IMR-90 (cell line): ENCODE measurements around the gene CYP3A4. TPM values are rescaled to one million over a fixed set of nuclear protein-coding genes. Genes with fewer than 3 reads are reported as not detected.

ENCODE experiments used
- ATAC-seq: fragments of 200-7000 bp; cut with Tn5 transposase; 2 replicates; pipeline ENCODE4 v1.9.1; 2020; ENCODE audit warnings: low read depth, mild to moderate bottlenecking, moderate library complexity
- BruUV-seq: library from RNA; stranded (reverse); fragments of 400-500 nt; replicated peaks from 2 replicates; lab custom pipeline; 2021; lab: Mats Ljungman, UMichigan
- CTCF ChIA-PET: fragments of 300-600 bp; formaldehyde crosslinking; extraction: SDS; loops from one replicate; lab custom pipeline; 2021; ENCODE audit warnings: antibody characterized with exemption; lab: Yijun Ruan, JAX
- POLR2A ChIA-PET: fragments of 300-600 bp; sonication (Branson Sonifier 250); formaldehyde crosslinking; loops from one replicate; lab custom pipeline; 2022; ENCODE audit warnings: antibody characterized with exemption; ENCODE audit not compliant: unreplicated experiment; lab: Charles Lee
- DNase-seq: peaks from one replicate; pipeline ENCODE4 v3.0.0; 2013
- H2AFZ ChIP-seq: replicated peaks from 2 replicates; pipeline ENCODE3; 2013; ENCODE audit warnings: low read length, mild to moderate bottlenecking; ENCODE audit not compliant: poor library complexity
- H2AK5ac ChIP-seq: 2 replicates; pipeline ENCODE4 v1.6.1; 2013; ENCODE audit warnings: low read depth, low read length, inconsistent platforms
- H2AK9ac ChIP-seq: replicated peaks from 2 replicates; pipeline ENCODE3; 2013; ENCODE audit warnings: mild to moderate bottlenecking, low read depth, low read length, moderate library complexity; ENCODE audit not compliant: poor library complexity
- H2BK120ac ChIP-seq: 2 replicates; pipeline ENCODE4 v1.6.1; 2013; ENCODE audit warnings: low read depth, low read length, inconsistent platforms
- H2BK15ac ChIP-seq: 3 replicates; pipeline ENCODE4 v1.6.1; 2013; ENCODE audit warnings: low read depth, low read length, inconsistent platforms
- H2BK20ac ChIP-seq: 2 replicates; pipeline ENCODE4 v1.6.1; 2013; ENCODE audit warnings: low read depth, mild to moderate bottlenecking, inconsistent platforms, low read length, moderate library complexity
- H2BK5ac ChIP-seq: 2 replicates; pipeline ENCODE4 v1.6.1; 2013; ENCODE audit warnings: mild to moderate bottlenecking, low read depth, low read length, inconsistent platforms; ENCODE audit not compliant: poor library complexity, severe bottlenecking
- H3K14ac ChIP-seq: replicated peaks from 2 replicates; pipeline ENCODE4 v1.6.1; 2013; ENCODE audit warnings: low read depth, low read length, inconsistent platforms
- H3K18ac ChIP-seq: 2 replicates; pipeline ENCODE4 v1.6.1; 2013; ENCODE audit warnings: low read depth, low read length, control low read depth
- H3K23ac ChIP-seq: 2 replicates; pipeline ENCODE4 v1.6.1; 2013; ENCODE audit warnings: low read depth, low read length, inconsistent platforms
- H3K27ac ChIP-seq: 2 replicates; pipeline ENCODE4 v1.5.1; 2013; ENCODE audit warnings: mild to moderate bottlenecking, control low read depth, low read length; ENCODE audit not compliant: insufficient read depth
- H3K27me3 ChIP-seq: 2 replicates; pipeline ENCODE4 v1.6.1; 2013; ENCODE audit warnings: low read length; ENCODE audit not compliant: control insufficient read depth, insufficient read depth
- H3K36me3 ChIP-seq: 2 replicates; pipeline ENCODE4 v1.6.1; 2013; ENCODE audit warnings: low read length, mixed read lengths; ENCODE audit not compliant: control insufficient read depth, insufficient read depth
- H3K4ac ChIP-seq: 2 replicates; pipeline ENCODE4 v1.6.1; 2013; ENCODE audit warnings: low read depth, low read length, inconsistent platforms
- H3K4me1 ChIP-seq: 2 replicates; pipeline ENCODE4 v1.6.1; 2013; ENCODE audit warnings: low read length, mixed read lengths; ENCODE audit not compliant: control insufficient read depth, insufficient read depth
- H3K4me2 ChIP-seq: 2 replicates; pipeline ENCODE4 v1.6.1; 2013; ENCODE audit warnings: low read depth, mild to moderate bottlenecking, control low read depth, low read length, moderate library complexity
- H3K4me3 ChIP-seq: 2 replicates; pipeline ENCODE4 v1.5.1; 2013; ENCODE audit warnings: low read depth, mild to moderate bottlenecking, control low read depth, low read length, moderate library complexity; ENCODE audit not compliant: insufficient read depth
- H3K56ac ChIP-seq: 2 replicates; pipeline ENCODE4 v1.6.1; 2013; ENCODE audit warnings: low read length, inconsistent platforms; ENCODE audit not compliant: insufficient read depth; ENCODE audit errors: extremely low read depth
- H3K79me1 ChIP-seq, 2 experiments: 2 replicates each; pipeline ENCODE4 v1.6.1; 2013; ENCODE audit warnings: low read length in 2 of 2, inconsistent platforms in 1 of 2, low read depth in 1 of 2
- H3K9ac ChIP-seq: 2 replicates; pipeline ENCODE4 v1.6.1; 2013; ENCODE audit warnings: low read depth, low read length, control low read depth
- H3K9me1 ChIP-seq: 2 replicates; pipeline ENCODE4 v1.6.1; 2013; ENCODE audit warnings: low read length, inconsistent platforms; ENCODE audit not compliant: insufficient read depth
- H3K9me3 ChIP-seq: 2 replicates; pipeline ENCODE4 v1.6.1; 2013; ENCODE audit warnings: low read length; ENCODE audit not compliant: control insufficient read depth, insufficient read depth
- H4K20me1 ChIP-seq: 2 replicates; pipeline ENCODE4 v1.6.1; 2013; ENCODE audit warnings: low read length, inconsistent platforms; ENCODE audit not compliant: insufficient read depth
- H4K5ac ChIP-seq: 2 replicates; pipeline ENCODE4 v1.6.1; 2013; ENCODE audit warnings: mild to moderate bottlenecking, low read depth, low read length, control low read depth
- H4K8ac ChIP-seq, 2 experiments: 2 replicates each; pipeline ENCODE4 v1.6.1; 2013; ENCODE audit warnings: low read depth in 2 of 2, low read length in 2 of 2, control low read depth in 1 of 2, inconsistent platforms in 1 of 2
- H4K91ac ChIP-seq: 2 replicates; pipeline ENCODE4 v1.6.1; 2013; ENCODE audit warnings: low read depth, low read length, inconsistent platforms; ENCODE audit not compliant: insufficient read depth
- BHLHE40 ChIP-seq: fragments of 150-350 bp; IDR thresholded peaks from 2 replicates; pipeline ENCODE4 v1.6.1; 2016; ENCODE audit warnings: mild to moderate bottlenecking, low read depth, low read length
- CEBPB ChIP-seq: IDR thresholded peaks from 2 replicates; pipeline ENCODE4 v1.6.1; 2012; ENCODE audit warnings: low read depth, low read length, improper control_type of control experiment
- CHD1 ChIP-seq: IDR thresholded peaks from 2 replicates; pipeline ENCODE4 v1.6.1; 2012; ENCODE audit warnings: low read depth, low read length, improper control_type of control experiment
- FOS ChIP-seq: fragments of 150-350 bp; IDR thresholded peaks from 2 replicates; pipeline ENCODE4 v1.6.1; 2016; ENCODE audit warnings: low read depth, low read length
- MAFK ChIP-seq: IDR thresholded peaks from 2 replicates; pipeline ENCODE4 v1.6.1; 2012; ENCODE audit warnings: low read depth, low read length, improper control_type of control experiment
- MAZ ChIP-seq: IDR thresholded peaks from 2 replicates; pipeline ENCODE4 v1.6.1; 2012; ENCODE audit warnings: low read depth, mild to moderate bottlenecking, low read length, improper control_type of control experiment, moderate library complexity, borderline replicate concordance
- MXI1 ChIP-seq: IDR thresholded peaks from 2 replicates; pipeline ENCODE4 v1.6.1; 2012; ENCODE audit warnings: low read depth, mild to moderate bottlenecking, low read length, moderate library complexity, borderline replicate concordance
- NFE2L2 ChIP-seq: fragments of 150-350 bp; IDR thresholded peaks from 2 replicates; pipeline ENCODE4 v1.6.1; 2016; ENCODE audit warnings: low read depth, mild to moderate bottlenecking, low read length
- POLR2A ChIP-seq: IDR thresholded peaks from 2 replicates; pipeline ENCODE4 v1.6.1; 2012; ENCODE audit warnings: mild to moderate bottlenecking, low read depth, low read length
- RAD21 ChIP-seq: IDR thresholded peaks from 2 replicates; pipeline ENCODE4 v1.6.1; 2012; ENCODE audit warnings: low read length, improper control_type of control experiment
- RCOR1 ChIP-seq: IDR thresholded peaks from 2 replicates; pipeline ENCODE4 v1.6.1; 2012; ENCODE audit warnings: mild to moderate bottlenecking, low read length, improper control_type of control experiment; ENCODE audit not compliant: insufficient replicate concordance
- RFX5 ChIP-seq: IDR thresholded peaks from 2 replicates; pipeline ENCODE4 v1.8.0; 2012; ENCODE audit warnings: low read depth, mild to moderate bottlenecking, low read length, moderate library complexity
- SMC3 ChIP-seq: fragments of 150-350 bp; IDR thresholded peaks from 2 replicates; pipeline ENCODE4 v1.6.1; 2016; ENCODE audit warnings: low read depth, mild to moderate bottlenecking, antibody characterized with exemption, low read length, moderate library complexity
- dilution Hi-C: fragments of 300-500 bp; cut with HindIII; formaldehyde crosslinking; loops from one replicate; pipeline ENCODE4 v1.14.3; 2018; ENCODE audit warnings: low sequenced_read_pairs; ENCODE audit not compliant: unreplicated experiment
- in situ Hi-C: fragments of 300-500 bp; cut with MboI; formaldehyde crosslinking; loops from 3 replicates; pipeline ENCODE4 v1.14.3; 2019; ENCODE audit warnings: low sequenced_read_pairs, inconsistent platforms, mixed read lengths
- intact Hi-C: fragments of 100-400 bp; cut with micrococcal nuclease; formaldehyde crosslinking; loops from 2 replicates; pipeline ENCODE4 v1.10.0; 2022
- polyA plus RNA-seq, 3 experiments: library from polyadenylated mRNA; depleted of rRNA; stranded (reverse); fragments of >200 nt; gene quantifications; 2 replicates each; pipeline ENCODE4 v1.2.3, GENCODE V29; 2012; ENCODE audit warnings: low replicate concordance in 1 of 3
- total RNA-seq: library from RNA; depleted of rRNA; stranded (reverse); fragments of >200 nt; gene quantifications from 2 replicates; pipeline ENCODE4 v1.2.3, GENCODE V29; 2012
- TF ChIP-seq, protein P1 (sequence below): fragments of 150-350 bp; IDR thresholded peaks from 2 replicates; pipeline ENCODE4 v1.6.1; 2016; ENCODE audit warnings: low read depth, mild to moderate bottlenecking, low read length, moderate library complexity, borderline replicate concordance
- TF ChIP-seq, protein P2 (sequence below): conservative IDR thresholded peaks from 2 replicates; pipeline ENCODE4 v1.5.1; 2012; ENCODE audit warnings: mild to moderate bottlenecking, low read depth, low read length, improper control_type of control experiment
- TF ChIP-seq, protein P3 (sequence below): fragments of 150-350 bp; IDR thresholded peaks from 2 replicates; pipeline ENCODE4 v1.6.1; 2017; ENCODE audit warnings: mild to moderate bottlenecking, antibody characterized with exemption, low read length, low read depth

CYP3A4 gene
- total and polyA plus RNA-seq, 2 of the 4 experiments (the other 2 are of a cell fraction) = not detected

DNA sequence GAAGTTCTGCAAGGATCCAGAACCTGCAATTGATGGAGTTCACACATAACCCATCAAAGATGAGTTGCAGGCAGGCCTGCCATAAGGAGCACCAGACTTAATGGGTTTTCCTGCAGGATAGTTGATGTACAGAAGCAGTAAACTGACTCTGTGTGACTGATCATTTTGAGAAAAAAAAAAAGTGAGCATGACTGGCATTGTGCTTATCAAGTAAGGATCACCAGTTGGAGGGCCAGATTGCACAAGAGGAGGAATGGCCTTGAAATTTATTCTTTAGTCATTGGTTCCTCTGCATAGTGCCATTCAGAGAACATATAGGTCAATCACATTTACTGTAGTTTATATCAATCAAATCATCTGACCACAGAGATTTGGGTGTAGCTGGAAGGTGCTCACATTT, 47.6 kb upstream of the CYP3A4 start:
- no peak overlapping the region for H4K5ac ChIP-seq
- no peak overlapping the region for H2BK5ac ChIP-seq
- no TSS peak for BruUV-seq
- no peak overlapping the region for H2BK120ac ChIP-seq
- no peak overlapping the region for H3K4ac ChIP-seq
- H2AFZ ChIP-seq = no peak overlapping the region
- ChIA-PET POLR2A (no interaction called here), CTCF (no interaction called here)
- no peak overlapping the region for H3K4me3 ChIP-seq
- H4K8ac ChIP-seq = no peak overlapping the region
- no peak overlapping the region for H2BK15ac ChIP-seq
- H4K20me1 ChIP-seq = no peaks in the 10 kb centered on the region
- DNase-seq = no peak
- no peaks in the 10 kb centered on the region for H3K4me1 ChIP-seq
- no peaks in the 10 kb centered on the region for H3K36me3 ChIP-seq
- H4K91ac ChIP-seq = no peak overlapping the region
- H3K79me1 ChIP-seq = no peaks in the 10 kb centered on the region
- no peak overlapping the region for H3K18ac ChIP-seq
- H3K9me3 ChIP-seq = no peaks in the 10 kb centered on the region
- no peaks in the 10 kb centered on the region for H3K9me1 ChIP-seq
- no peak overlapping the region for H2BK20ac ChIP-seq
- TF ChIP-seq POLR2A (no peak), MAZ (no peak), CHD1 (no peak), RFX5 (no peak), RAD21 (no peak), CEBPB (no peak), MAFK (no peak), MXI1 (no peak), NFE2L2 (no peak), SMC3 (no peak), FOS (no peak), RCOR1 (no peak), BHLHE40 (no peak)
- TF ChIP-seq, protein P1, sequence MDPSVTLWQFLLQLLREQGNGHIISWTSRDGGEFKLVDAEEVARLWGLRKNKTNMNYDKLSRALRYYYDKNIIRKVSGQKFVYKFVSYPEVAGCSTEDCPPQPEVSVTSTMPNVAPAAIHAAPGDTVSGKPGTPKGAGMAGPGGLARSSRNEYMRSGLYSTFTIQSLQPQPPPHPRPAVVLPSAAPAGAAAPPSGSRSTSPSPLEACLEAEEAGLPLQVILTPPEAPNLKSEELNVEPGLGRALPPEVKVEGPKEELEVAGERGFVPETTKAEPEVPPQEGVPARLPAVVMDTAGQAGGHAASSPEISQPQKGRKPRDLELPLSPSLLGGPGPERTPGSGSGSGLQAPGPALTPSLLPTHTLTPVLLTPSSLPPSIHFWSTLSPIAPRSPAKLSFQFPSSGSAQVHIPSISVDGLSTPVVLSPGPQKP = no peak
- TF ChIP-seq, protein P2, sequence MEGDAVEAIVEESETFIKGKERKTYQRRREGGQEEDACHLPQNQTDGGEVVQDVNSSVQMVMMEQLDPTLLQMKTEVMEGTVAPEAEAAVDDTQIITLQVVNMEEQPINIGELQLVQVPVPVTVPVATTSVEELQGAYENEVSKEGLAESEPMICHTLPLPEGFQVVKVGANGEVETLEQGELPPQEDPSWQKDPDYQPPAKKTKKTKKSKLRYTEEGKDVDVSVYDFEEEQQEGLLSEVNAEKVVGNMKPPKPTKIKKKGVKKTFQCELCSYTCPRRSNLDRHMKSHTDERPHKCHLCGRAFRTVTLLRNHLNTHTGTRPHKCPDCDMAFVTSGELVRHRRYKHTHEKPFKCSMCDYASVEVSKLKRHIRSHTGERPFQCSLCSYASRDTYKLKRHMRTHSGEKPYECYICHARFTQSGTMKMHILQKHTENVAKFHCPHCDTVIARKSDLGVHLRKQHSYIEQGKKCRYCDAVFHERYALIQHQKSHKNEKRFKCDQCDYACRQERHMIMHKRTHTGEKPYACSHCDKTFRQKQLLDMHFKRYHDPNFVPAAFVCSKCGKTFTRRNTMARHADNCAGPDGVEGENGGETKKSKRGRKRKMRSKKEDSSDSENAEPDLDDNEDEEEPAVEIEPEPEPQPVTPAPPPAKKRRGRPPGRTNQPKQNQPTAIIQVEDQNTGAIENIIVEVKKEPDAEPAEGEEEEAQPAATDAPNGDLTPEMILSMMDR = no peak
- TF ChIP-seq, protein P3, sequence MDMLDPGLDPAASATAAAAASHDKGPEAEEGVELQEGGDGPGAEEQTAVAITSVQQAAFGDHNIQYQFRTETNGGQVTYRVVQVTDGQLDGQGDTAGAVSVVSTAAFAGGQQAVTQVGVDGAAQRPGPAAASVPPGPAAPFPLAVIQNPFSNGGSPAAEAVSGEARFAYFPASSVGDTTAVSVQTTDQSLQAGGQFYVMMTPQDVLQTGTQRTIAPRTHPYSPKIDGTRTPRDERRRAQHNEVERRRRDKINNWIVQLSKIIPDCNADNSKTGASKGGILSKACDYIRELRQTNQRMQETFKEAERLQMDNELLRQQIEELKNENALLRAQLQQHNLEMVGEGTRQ = no peak
- H3K4me2 ChIP-seq = no peak overlapping the region
- no peak overlapping the region for H3K23ac ChIP-seq
- in situ Hi-C loops = no loop called here
- dilution Hi-C loops = no loop called here
- H3K27ac ChIP-seq = no peak overlapping the region
- H3K9ac ChIP-seq = no peak overlapping the region
- no peak overlapping the region for H2AK9ac ChIP-seq
- no peak overlapping the region for H2AK5ac ChIP-seq
- peaks cover 2% of the 10 kb centered on the region for H3K27me3 ChIP-seq
- H3K56ac ChIP-seq = no peak overlapping the region
- no peak for ATAC-seq
- H3K14ac ChIP-seq = no peak overlapping the region
- intact Hi-C loops = no loop called here
